Measurements from ENCODE around the gene APBA2. TPM values are rescaled to one million over a fixed set of nuclear protein-coding genes. Genes with fewer than 3 reads are reported as not detected.

Gene APBA2
- total RNA-seq, 3 donors from 2014 or later: 0.64 to 6.9 (median 5.0) TPM

GRCh38 chr15:28933710-28934445 is 48.1 kb downstream of the APBA2 start:
- no peaks in the 10 kb centered on the region for H3K4me1 ChIP-seq
- peaks cover 0 to 5% of the 10 kb centered on the region in 2 donors for H3K9me3 ChIP-seq
- DNase-seq (ENCODE audit: low spot score in 2 of 2): no peak
- no peaks in the 10 kb centered on the region for H3K27me3 ChIP-seq
- no peak overlapping the region for H3K4me3 ChIP-seq
- TF ChIP-seq POLR2A (IDR thresholded peaks at IDR 0.05) (no peak), POLR2AphosphoS5 (IDR thresholded peaks at IDR 0.05) (no peak), CTCF (IDR thresholded peaks at IDR 0.05) (no peak)
- no peaks in the 10 kb centered on the region for H3K36me3 ChIP-seq
- intact Hi-C loops (cut with DNase I; ENCODE audit: low total_unique reads): no loop called here
- no peak overlapping the region for H3K27ac ChIP-seq

- Histone ChIP-seq H3K4me1 (no peaks in the 10 kb centered on the region), H3K36me3 (no peaks in the 10 kb centered on the region), H3K27me3 (no peaks in the 10 kb centered on the region), H3K4me3 (no peak overlapping the region), H3K9me3 (peaks cover 0 to 10% of the 10 kb centered on the region in 2 donors), H3K27ac (no peak overlapping the region)
- TF ChIP-seq POLR2A (IDR thresholded peaks at IDR 0.05) (no peak), POLR2AphosphoS5 (IDR thresholded peaks at IDR 0.05) (no peak), CTCF (IDR thresholded peaks at IDR 0.05) (no peak)
- no peak for DNase-seq (ENCODE audit: low spot score in 2 of 2)
- intact Hi-C loops (cut with DNase I; ENCODE audit: low total_unique reads): no loop called here
Observed at GRCh38 chr15:28934645-28935044, 48.9 kb downstream of the APBA2 start.

GRCh38 chr15:28935316-28935715 is 49.5 kb downstream of the APBA2 start:
- no peak overlapping the region for H3K4me3 ChIP-seq
- no peak overlapping the region for H3K27ac ChIP-seq
- H3K36me3 ChIP-seq: no peaks in the 10 kb centered on the region
- DNase-seq (ENCODE audit: low spot score in 2 of 2): no peak
- H3K27me3 ChIP-seq: no peaks in the 10 kb centered on the region
- peaks cover 0 to 11% of the 10 kb centered on the region in 2 donors for H3K9me3 ChIP-seq
- TF ChIP-seq POLR2A (IDR thresholded peaks at IDR 0.05): no peak
- TF ChIP-seq CTCF (IDR thresholded peaks at IDR 0.05): no peak
- no peak for TF ChIP-seq POLR2AphosphoS5 (IDR thresholded peaks at IDR 0.05)
- H3K4me1 ChIP-seq: no peaks in the 10 kb centered on the region
- intact Hi-C loops (cut with DNase I; ENCODE audit: low total_unique reads): no loop called here

- H3K36me3 ChIP-seq: no peaks in the 10 kb centered on the region
- intact Hi-C loops (cut with DNase I; ENCODE audit: low total_unique reads): no loop called here
- no peaks in the 10 kb centered on the region for H3K27me3 ChIP-seq
- peaks cover 0 to 12% of the 10 kb centered on the region in 2 donors for H3K9me3 ChIP-seq
- no peak overlapping the region for H3K4me3 ChIP-seq
- no peaks in the 10 kb centered on the region for H3K4me1 ChIP-seq
- DNase-seq (ENCODE audit: low spot score in 2 of 2): no peak
- no peak for TF ChIP-seq POLR2A (IDR thresholded peaks at IDR 0.05)
- no peak for TF ChIP-seq CTCF (IDR thresholded peaks at IDR 0.05)
- no peak for TF ChIP-seq POLR2AphosphoS5 (IDR thresholded peaks at IDR 0.05)
- no peak overlapping the region for H3K27ac ChIP-seq
Observed at GRCh38 chr15:28936081-28936480, 50.3 kb downstream of the APBA2 start.

GRCh38 chr15:28936481-28936881 is 50.7 kb downstream of the APBA2 start:
- peaks cover 0 to 16% of the 10 kb centered on the region in 2 donors for H3K9me3 ChIP-seq
- H3K4me3 ChIP-seq: no peak overlapping the region
- H3K4me1 ChIP-seq: no peaks in the 10 kb centered on the region
- no peaks in the 10 kb centered on the region for H3K36me3 ChIP-seq
- DNase-seq (ENCODE audit: low spot score in 2 of 2): no peak
- TF ChIP-seq POLR2A (IDR thresholded peaks at IDR 0.05) (no peak), POLR2AphosphoS5 (IDR thresholded peaks at IDR 0.05) (no peak), CTCF (IDR thresholded peaks at IDR 0.05) (no peak)
- no peaks in the 10 kb centered on the region for H3K27me3 ChIP-seq
- intact Hi-C loops (cut with DNase I; ENCODE audit: low total_unique reads): no loop called here
- H3K27ac ChIP-seq: no peak overlapping the region
